ENCODE data around the gene HFE. TPM values are rescaled to one million over a fixed set of nuclear protein-coding genes. Genes with fewer than 3 reads are reported as not detected.
"Not testable (repeated sequence)": the region's sequence is repeated elsewhere in the genome, so short reads cannot be mapped to it uniquely, and the experiment has no call there.

The HFE gene
- total RNA-seq, 6 experiments from 2014 or later, result 16.1 to 21.7 (median 18.3) TPM

DNA sequence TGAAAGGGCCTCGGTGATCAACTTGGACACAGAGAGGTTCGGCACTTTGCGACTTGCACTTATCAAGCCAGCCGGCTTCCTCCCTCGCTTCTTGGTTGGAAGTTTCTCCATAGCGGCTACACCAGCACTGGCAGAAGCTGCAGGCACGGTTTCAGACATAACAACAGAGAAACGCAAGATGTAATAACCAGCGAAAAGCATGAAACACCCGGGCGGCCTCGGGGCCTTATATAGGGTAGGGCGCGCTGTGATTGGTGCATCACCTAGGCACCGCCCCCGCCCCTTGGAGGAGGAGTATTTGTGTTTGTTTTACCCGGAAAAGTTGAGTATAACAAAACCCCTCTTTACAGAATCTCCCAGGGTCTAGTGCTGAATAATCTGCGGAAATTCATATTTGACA lies 20.7 kb downstream of the HFE start:
- H3K9me3 Mint-ChIP-seq, result no peaks in the 10 kb centered on the region
- TF ChIP-seq, protein P1, sequence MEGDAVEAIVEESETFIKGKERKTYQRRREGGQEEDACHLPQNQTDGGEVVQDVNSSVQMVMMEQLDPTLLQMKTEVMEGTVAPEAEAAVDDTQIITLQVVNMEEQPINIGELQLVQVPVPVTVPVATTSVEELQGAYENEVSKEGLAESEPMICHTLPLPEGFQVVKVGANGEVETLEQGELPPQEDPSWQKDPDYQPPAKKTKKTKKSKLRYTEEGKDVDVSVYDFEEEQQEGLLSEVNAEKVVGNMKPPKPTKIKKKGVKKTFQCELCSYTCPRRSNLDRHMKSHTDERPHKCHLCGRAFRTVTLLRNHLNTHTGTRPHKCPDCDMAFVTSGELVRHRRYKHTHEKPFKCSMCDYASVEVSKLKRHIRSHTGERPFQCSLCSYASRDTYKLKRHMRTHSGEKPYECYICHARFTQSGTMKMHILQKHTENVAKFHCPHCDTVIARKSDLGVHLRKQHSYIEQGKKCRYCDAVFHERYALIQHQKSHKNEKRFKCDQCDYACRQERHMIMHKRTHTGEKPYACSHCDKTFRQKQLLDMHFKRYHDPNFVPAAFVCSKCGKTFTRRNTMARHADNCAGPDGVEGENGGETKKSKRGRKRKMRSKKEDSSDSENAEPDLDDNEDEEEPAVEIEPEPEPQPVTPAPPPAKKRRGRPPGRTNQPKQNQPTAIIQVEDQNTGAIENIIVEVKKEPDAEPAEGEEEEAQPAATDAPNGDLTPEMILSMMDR (IDR thresholded peaks at IDR 0.05), result no peak
- H3K4me3 Mint-ChIP-seq, result no peak overlapping the region
- H3K36me3 Mint-ChIP-seq (ENCODE audit: low read depth), result no peaks in the 10 kb centered on the region
- H3K27me3 Mint-ChIP-seq (ENCODE audit: insufficient read depth), result peaks cover 7% of the 10 kb centered on the region
- H3K27ac Mint-ChIP-seq, result no peak overlapping the region
- DNase-seq, result no peak
- peaks cover 39% of the 10 kb centered on the region for H3K4me1 Mint-ChIP-seq (ENCODE audit: low read depth)

DNA sequence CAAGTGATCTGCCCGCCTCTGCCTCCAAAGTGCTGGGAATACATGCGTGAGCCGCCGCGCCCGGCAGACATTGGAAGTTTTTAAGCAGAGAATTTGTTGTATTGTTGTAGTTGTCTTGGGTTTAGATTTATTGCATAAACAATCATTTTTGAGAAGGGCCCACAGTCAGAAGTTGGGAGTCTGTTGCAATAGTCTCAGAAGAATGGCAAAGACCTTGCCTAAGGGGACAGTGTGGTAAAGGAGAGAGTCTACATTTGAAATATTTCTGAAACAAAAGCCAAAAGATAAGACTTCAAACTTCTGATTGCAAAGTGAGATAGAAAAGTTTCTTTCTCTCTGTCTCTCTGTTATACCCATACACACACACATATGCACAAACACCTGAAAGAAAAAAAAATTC lies 22.5 kb downstream of the HFE start:
- Mint-ChIP-seq H3K27me3 (ENCODE audit: insufficient read depth) (peaks cover 2% of the 10 kb centered on the region; the same call in 1 of the 2 replicates), H3K4me3 (no peak overlapping the region), H3K36me3 (ENCODE audit: low read depth) (no peaks in the 10 kb centered on the region), H3K9me3 (no peaks in the 10 kb centered on the region), H3K4me1 (ENCODE audit: low read depth) (peaks cover 27% of the 10 kb centered on the region), H3K27ac (no peak overlapping the region)
- no peak for DNase-seq
- TF ChIP-seq, protein P1 (IDR thresholded peaks at IDR 0.05), result no peak

DNA sequence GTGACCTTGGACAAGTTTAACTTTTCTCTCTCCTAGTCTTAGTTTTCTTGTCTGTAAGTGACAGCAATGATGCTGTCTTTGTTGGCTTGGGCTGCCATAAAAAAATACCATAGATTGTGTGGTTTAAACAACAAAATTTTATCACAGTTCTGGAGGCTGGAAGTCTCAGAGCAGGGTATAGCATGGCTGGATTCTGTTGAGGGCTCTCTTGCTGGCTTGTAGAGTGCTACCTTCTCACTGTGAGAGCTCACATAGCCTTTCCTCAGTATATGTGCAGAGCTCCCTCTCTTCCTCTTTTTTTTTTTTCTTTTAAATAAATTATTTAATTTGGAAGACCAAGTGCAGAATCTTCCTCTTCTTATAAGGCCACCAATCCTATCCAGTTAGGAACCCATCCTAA lies 26.3 kb downstream of the HFE start:
- TF ChIP-seq, protein P1 (IDR thresholded peaks at IDR 0.05), result no peak
- no peak overlapping the region for H3K4me3 Mint-ChIP-seq
- H3K36me3 Mint-ChIP-seq (ENCODE audit: low read depth), result no peaks in the 10 kb centered on the region
- no peak for DNase-seq
- H3K4me1 Mint-ChIP-seq (ENCODE audit: low read depth), result peaks cover 12% of the 10 kb centered on the region; the same call in 1 of the 2 replicates
- no peaks in the 10 kb centered on the region for H3K9me3 Mint-ChIP-seq
- no peaks in the 10 kb centered on the region for H3K27me3 Mint-ChIP-seq (ENCODE audit: insufficient read depth)
- no peak overlapping the region for H3K27ac Mint-ChIP-seq

DNA sequence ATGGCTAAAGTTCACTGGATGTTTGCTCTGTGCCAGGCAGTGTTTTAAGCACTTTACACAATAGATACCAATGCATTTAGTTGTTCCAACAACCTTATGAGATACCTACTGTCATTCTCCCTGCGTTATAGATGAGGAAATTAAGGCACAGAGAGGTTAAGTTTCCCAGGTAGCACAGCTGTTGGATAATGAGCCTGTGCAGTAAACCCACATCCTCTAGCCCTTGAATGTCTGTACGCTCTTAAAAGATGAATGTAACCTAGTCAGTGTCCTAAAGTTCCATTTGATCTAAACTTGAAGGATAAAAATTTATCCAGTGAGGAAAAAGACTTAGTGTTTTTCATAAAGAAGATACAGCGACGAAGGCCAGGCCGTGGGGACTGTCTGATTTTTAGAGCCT lies 28.0 kb downstream of the HFE start:
- Mint-ChIP-seq H3K4me1 (ENCODE audit: low read depth) (peaks cover 6% of the 10 kb centered on the region; the same call in 1 of the 2 replicates), H3K36me3 (ENCODE audit: low read depth) (no peaks in the 10 kb centered on the region), H3K4me3 (no peak overlapping the region), H3K27ac (no peak overlapping the region), H3K27me3 (ENCODE audit: insufficient read depth) (no peaks in the 10 kb centered on the region), H3K9me3 (no peaks in the 10 kb centered on the region)
- TF ChIP-seq, protein P1 (IDR thresholded peaks at IDR 0.05), result no peak
- DNase-seq, result no peak

DNA sequence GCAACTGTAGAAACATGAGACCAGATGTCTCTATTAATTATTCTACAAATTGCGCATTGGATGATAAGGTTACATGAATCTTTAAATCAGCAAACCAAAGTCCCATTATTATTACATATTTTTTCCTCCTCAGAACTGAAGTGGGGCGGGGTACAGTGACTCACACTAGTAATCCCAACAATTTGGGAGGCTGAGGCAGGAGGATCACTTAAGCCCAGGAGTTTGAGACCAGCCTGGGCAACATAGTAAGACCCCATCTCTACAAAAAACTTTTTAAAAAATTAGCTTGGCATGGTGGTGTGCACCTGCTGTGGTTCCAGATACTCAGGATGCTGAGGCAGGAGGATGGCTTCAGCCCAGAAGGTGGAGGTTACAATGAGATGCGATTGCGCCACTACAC lies 29.0 kb downstream of the HFE start:
- Mint-ChIP-seq H3K27ac (no peak overlapping the region), H3K9me3 (peaks cover under 1% of the 10 kb centered on the region), H3K27me3 (ENCODE audit: insufficient read depth) (no peaks in the 10 kb centered on the region), H3K4me3 (no peak overlapping the region), H3K36me3 (ENCODE audit: low read depth) (peaks cover 2% of the 10 kb centered on the region), H3K4me1 (ENCODE audit: low read depth) (peaks cover 13% of the 10 kb centered on the region)
- DNase-seq, result no peak
- TF ChIP-seq, protein P1 (IDR thresholded peaks at IDR 0.05), result no peak

DNA sequence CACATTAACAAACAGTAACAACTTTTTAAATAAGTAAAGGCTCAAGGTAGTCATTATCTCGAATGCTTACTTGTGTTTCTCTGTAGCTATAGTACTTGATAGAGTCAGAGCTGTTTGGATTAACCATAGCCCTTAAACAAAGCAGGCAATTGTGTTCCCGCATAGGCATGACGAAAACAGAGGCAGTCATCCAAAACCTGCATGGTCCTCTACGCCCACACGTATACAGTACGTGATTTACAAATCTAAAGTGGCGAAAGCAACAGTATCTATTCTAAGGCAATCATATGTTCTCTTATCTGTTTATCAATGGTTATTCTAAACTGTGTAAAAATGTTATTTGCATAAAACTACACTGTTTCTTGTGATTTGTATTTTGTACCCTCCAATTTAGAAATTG lies 31.8 kb downstream of the HFE start:
- no peak overlapping the region for H3K27ac Mint-ChIP-seq
- H3K4me1 Mint-ChIP-seq (ENCODE audit: low read depth), result peaks cover 29% of the 10 kb centered on the region
- TF ChIP-seq, protein P1 (IDR thresholded peaks at IDR 0.05), result no peak
- no peak overlapping the region for H3K4me3 Mint-ChIP-seq
- DNase-seq, result no peak
- peaks cover 10% of the 10 kb centered on the region for H3K9me3 Mint-ChIP-seq
- peaks cover 6% of the 10 kb centered on the region for H3K36me3 Mint-ChIP-seq (ENCODE audit: low read depth)
- peaks cover 8% of the 10 kb centered on the region for H3K27me3 Mint-ChIP-seq (ENCODE audit: insufficient read depth)

DNA sequence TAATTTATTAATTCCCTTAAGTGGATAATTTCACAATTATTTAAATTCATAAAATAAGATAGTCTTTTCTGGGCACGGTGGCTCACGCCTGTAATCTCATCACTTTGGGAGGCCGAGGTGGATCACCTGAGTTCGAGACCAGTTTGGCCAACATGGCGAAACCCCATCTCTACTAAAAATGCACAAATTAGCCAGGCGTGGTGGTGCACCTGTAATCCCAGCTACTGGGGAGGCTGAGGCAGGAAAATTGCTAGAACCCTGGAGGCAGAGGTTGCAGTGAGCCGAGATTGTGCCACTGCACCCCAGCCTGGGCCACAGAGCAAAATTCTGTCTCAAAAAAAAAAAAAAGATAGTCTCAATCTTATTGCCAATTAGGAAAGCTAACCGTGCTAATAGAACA lies 32.9 kb downstream of the HFE start:
- not testable (repeated sequence) for DNase-seq, H3K27ac Mint-ChIP-seq, H3K4me3 Mint-ChIP-seq
- Mint-ChIP-seq H3K27me3 (ENCODE audit: insufficient read depth) (peaks cover 19% of the 10 kb centered on the region), H3K36me3 (ENCODE audit: low read depth) (peaks cover 17% of the 10 kb centered on the region), H3K9me3 (peaks cover 14% of the 10 kb centered on the region), H3K4me1 (ENCODE audit: low read depth) (peaks cover 29% of the 10 kb centered on the region)
